GM23338 (cell line): ENCODE data around the gene ZBTB24. TPM values are rescaled to one million over a fixed set of nuclear protein-coding genes. Genes with fewer than 3 reads are reported as not detected.

Experiments
- ATAC-seq: fragments of 200-7000 bp; cut with Tn5 transposase; 3 replicates; pipeline ENCODE4 v1.9.1; 2020
- DNase-seq: peaks from one replicate; pipeline ENCODE4 v3.0.0-alpha.2; 2015; ENCODE audit warnings: low spot score
- H2AFZ ChIP-seq: fragments of 200-600 bp; sonication (generic); 2 replicates; pipeline ENCODE4 v1.8.0; 2016; ENCODE audit warnings: antibody characterized with exemption, mild to moderate bottlenecking, moderate library complexity
- H3F3A ChIP-seq: fragments of 200-600 bp; sonication (generic); replicated peaks from 2 replicates; pipeline ENCODE4 v1.8.0; 2017; ENCODE audit warnings: antibody characterized with exemption, mixed run types, low read depth
- H3K27ac ChIP-seq: fragments of 200-600 bp; sonication (generic); 2 replicates; pipeline ENCODE4 v1.6.1; 2016; ENCODE audit warnings: low read depth
- H3K27me3 ChIP-seq: fragments of 200-600 bp; sonication (generic); 2 replicates; pipeline ENCODE4 v1.8.0; 2016; ENCODE audit warnings: mild to moderate bottlenecking, mixed run types, moderate library complexity; ENCODE audit not compliant: insufficient read depth
- H3K36me3 ChIP-seq: fragments of 200-600 bp; sonication (generic); 2 replicates; pipeline ENCODE4 v1.8.0; 2016; ENCODE audit warnings: mild to moderate bottlenecking; ENCODE audit not compliant: insufficient read depth
- H3K4me1 ChIP-seq: fragments of 200-600 bp; sonication (generic); 2 replicates; pipeline ENCODE4 v1.8.0; 2016; ENCODE audit warnings: mild to moderate bottlenecking, moderate library complexity; ENCODE audit not compliant: insufficient read depth
- H3K4me2 ChIP-seq: fragments of 200-600 bp; sonication (generic); 2 replicates; pipeline ENCODE4 v1.7.1; 2017; ENCODE audit warnings: mixed run types
- H3K4me3 ChIP-seq: fragments of 200-600 bp; sonication (generic); 2 replicates; pipeline ENCODE4 v1.6.1; 2016; ENCODE audit warnings: mixed run types
- H3K79me2 ChIP-seq: fragments of 200-600 bp; sonication (generic); replicated peaks from 2 replicates; pipeline ENCODE4 v1.8.0; 2017; ENCODE audit warnings: mild to moderate bottlenecking; ENCODE audit not compliant: insufficient read depth
- H3K9me2 ChIP-seq: fragments of 200-600 bp; sonication (generic); 2 replicates; pipeline ENCODE4 v1.8.0; 2017; ENCODE audit not compliant: insufficient read depth
- H4K20me1 ChIP-seq: fragments of 200-600 bp; sonication (generic); replicated peaks from 2 replicates; pipeline ENCODE4 v1.8.0; 2017; ENCODE audit warnings: mild to moderate bottlenecking; ENCODE audit not compliant: insufficient read depth
- H3K27ac Mint-ChIP-seq: 2 replicates; pipeline ENCODE4 v1.8.0; 2020; ENCODE audit warnings: inconsistent platforms, mild to moderate bottlenecking, moderate library complexity, mixed read lengths
- H3K27me3 Mint-ChIP-seq: 3 replicates; pipeline ENCODE4 v1.8.0; 2022; ENCODE audit warnings: low read depth, mild to moderate bottlenecking, moderate library complexity, mixed read lengths, inconsistent platforms; ENCODE audit not compliant: insufficient read depth, poor library complexity
- H3K36me3 Mint-ChIP-seq: 3 replicates; pipeline ENCODE4 v1.8.0; 2021; ENCODE audit warnings: low read depth, mild to moderate bottlenecking, inconsistent platforms, moderate library complexity, mixed read lengths
- H3K4me1 Mint-ChIP-seq: 3 replicates; pipeline ENCODE4 v1.8.0; 2020; ENCODE audit warnings: mild to moderate bottlenecking, inconsistent platforms, mixed read lengths
- H3K4me3 Mint-ChIP-seq: 3 replicates; pipeline ENCODE4 v1.8.0; 2021; ENCODE audit warnings: moderate library complexity, mild to moderate bottlenecking, inconsistent platforms, mixed read lengths
- H3K9me3 Mint-ChIP-seq: 3 replicates; pipeline ENCODE4 v1.8.0; 2020; ENCODE audit warnings: moderate library complexity, mild to moderate bottlenecking, inconsistent platforms, mixed read lengths
- CREB1 ChIP-seq: fragments of 250-450 bp; sonication (Bioruptor Pico); IDR thresholded peaks from 2 replicates; pipeline ENCODE4 v1.5.0; 2020; ENCODE audit warnings: low read depth, mild to moderate bottlenecking, moderate library complexity
- EZH2 ChIP-seq: fragments of 200-600 bp; sonication (generic); IDR thresholded peaks from one replicate; pipeline ENCODE4 v1.8.0; 2017; ENCODE audit warnings: antibody characterized with exemption, mild to moderate bottlenecking, low read depth; ENCODE audit not compliant: unreplicated experiment
- EZH2phosphoT487 ChIP-seq: fragments of 200-600 bp; sonication (generic); IDR thresholded peaks from one replicate; pipeline ENCODE4 v1.8.1; 2018; ENCODE audit warnings: antibody characterized with exemption; ENCODE audit not compliant: unreplicated experiment
- JUNB ChIP-seq: IDR thresholded peaks from one replicate; pipeline ENCODE4 v1.6.1; 2016; ENCODE audit warnings: antibody characterized with exemption; ENCODE audit not compliant: unreplicated experiment
- NANOG ChIP-seq: IDR thresholded peaks from 2 replicates; pipeline ENCODE4 v1.6.1; 2016; ENCODE audit warnings: antibody characterized with exemption, borderline replicate concordance
- POLR2AphosphoS5 ChIP-seq: IDR thresholded peaks from 2 replicates; pipeline ENCODE4 v1.6.1; 2016; ENCODE audit warnings: antibody characterized with exemption, low read depth
- STAT1 ChIP-seq: IDR thresholded peaks from one replicate; pipeline ENCODE4 v1.6.1; 2016; ENCODE audit warnings: antibody characterized with exemption; ENCODE audit not compliant: unreplicated experiment
- ZNF114 ChIP-seq: fragments of 250-450 bp; sonication (Bioruptor Pico); IDR thresholded peaks from 2 replicates; pipeline ENCODE4 v1.5.0; 2020; ENCODE audit warnings: mild to moderate bottlenecking, moderate library complexity
- ZNF331 ChIP-seq: fragments of 250-450 bp; sonication (Bioruptor Pico); IDR thresholded peaks from 2 replicates; pipeline ENCODE4 v1.5.0; 2020; ENCODE audit warnings: low read depth, mild to moderate bottlenecking, moderate library complexity
- polyA plus RNA-seq: library from polyadenylated mRNA; unstranded; fragments of >200 nt; fragmentation: Nextera tagmentation; extraction: Ambion mirVana; gene quantifications from 2 replicates; pipeline ENCODE4 v1.2.1, GENCODE V29; 2016
- total RNA-seq: library from RNA; depleted of rRNA; stranded (reverse); fragments of >200 nt; shearing (Covaris generic); gene quantifications from 2 replicates; pipeline ENCODE4 v1.2.3, GENCODE V29; 2014
- TF ChIP-seq, protein P1 (sequence below): fragments of 250-450 bp; sonication (Bioruptor Pico); IDR thresholded peaks from 2 replicates; pipeline ENCODE4 v1.5.0; 2020; ENCODE audit warnings: mild to moderate bottlenecking, moderate library complexity
- TF ChIP-seq, protein P2 (sequence below): IDR thresholded peaks from one replicate; pipeline ENCODE4 v1.6.1; 2018; ENCODE audit warnings: antibody characterized with exemption; ENCODE audit not compliant: unreplicated experiment
- TF ChIP-seq, protein P3 (sequence below): IDR thresholded peaks from 2 replicates; pipeline ENCODE4 v1.6.1; 2016; ENCODE audit warnings: antibody characterized with exemption
- TF ChIP-seq, protein P4 (sequence below), 2 experiments: fragments of 200-600 bp in 1 of 2; sonication (generic) in 1 of 2; conservative IDR thresholded peaks; 2 replicates each; pipeline versions ENCODE4 v1.5.1 to v1.6.1; 2016 to 2017; ENCODE audit warnings: antibody characterized with exemption in 2 of 2, low read depth in 2 of 2, mild to moderate bottlenecking in 2 of 2, moderate library complexity in 1 of 2

ZBTB24 gene
- total and polyA plus RNA-seq, 2 experiments from 2014 or later = 7.9 to 22.0 TPM

DNA sequence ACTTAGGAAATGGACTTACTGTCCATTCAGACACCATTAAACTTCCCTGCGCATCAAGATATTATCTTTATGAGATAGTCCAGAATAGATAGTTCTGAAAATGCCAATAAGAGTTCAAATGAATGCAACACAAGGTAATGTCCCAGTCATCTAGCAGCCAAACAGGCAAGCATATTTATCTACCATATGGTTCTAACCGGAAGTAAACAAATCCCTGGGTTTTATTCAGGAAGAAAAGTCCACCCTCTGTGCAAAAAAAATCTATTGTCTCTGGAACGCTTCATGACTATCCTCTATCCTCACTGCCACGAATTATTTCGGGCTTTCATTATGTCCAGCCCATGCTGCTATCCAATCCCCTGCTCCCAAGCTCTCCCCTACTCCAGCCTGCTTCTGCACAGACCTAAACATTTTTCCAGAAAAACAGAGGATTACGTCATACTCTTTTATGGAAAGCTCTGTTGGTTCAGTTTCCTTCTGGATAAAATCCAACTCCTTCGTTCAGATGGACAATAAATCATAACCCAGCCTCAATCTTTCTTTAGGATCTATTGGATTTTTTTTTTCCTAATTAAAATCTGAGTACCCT is 54.0 kb downstream of the ZBTB24 start:
- TF ChIP-seq ZNF331 (CRISPR knock-in tag) = no peak
- TF ChIP-seq, protein P1, sequence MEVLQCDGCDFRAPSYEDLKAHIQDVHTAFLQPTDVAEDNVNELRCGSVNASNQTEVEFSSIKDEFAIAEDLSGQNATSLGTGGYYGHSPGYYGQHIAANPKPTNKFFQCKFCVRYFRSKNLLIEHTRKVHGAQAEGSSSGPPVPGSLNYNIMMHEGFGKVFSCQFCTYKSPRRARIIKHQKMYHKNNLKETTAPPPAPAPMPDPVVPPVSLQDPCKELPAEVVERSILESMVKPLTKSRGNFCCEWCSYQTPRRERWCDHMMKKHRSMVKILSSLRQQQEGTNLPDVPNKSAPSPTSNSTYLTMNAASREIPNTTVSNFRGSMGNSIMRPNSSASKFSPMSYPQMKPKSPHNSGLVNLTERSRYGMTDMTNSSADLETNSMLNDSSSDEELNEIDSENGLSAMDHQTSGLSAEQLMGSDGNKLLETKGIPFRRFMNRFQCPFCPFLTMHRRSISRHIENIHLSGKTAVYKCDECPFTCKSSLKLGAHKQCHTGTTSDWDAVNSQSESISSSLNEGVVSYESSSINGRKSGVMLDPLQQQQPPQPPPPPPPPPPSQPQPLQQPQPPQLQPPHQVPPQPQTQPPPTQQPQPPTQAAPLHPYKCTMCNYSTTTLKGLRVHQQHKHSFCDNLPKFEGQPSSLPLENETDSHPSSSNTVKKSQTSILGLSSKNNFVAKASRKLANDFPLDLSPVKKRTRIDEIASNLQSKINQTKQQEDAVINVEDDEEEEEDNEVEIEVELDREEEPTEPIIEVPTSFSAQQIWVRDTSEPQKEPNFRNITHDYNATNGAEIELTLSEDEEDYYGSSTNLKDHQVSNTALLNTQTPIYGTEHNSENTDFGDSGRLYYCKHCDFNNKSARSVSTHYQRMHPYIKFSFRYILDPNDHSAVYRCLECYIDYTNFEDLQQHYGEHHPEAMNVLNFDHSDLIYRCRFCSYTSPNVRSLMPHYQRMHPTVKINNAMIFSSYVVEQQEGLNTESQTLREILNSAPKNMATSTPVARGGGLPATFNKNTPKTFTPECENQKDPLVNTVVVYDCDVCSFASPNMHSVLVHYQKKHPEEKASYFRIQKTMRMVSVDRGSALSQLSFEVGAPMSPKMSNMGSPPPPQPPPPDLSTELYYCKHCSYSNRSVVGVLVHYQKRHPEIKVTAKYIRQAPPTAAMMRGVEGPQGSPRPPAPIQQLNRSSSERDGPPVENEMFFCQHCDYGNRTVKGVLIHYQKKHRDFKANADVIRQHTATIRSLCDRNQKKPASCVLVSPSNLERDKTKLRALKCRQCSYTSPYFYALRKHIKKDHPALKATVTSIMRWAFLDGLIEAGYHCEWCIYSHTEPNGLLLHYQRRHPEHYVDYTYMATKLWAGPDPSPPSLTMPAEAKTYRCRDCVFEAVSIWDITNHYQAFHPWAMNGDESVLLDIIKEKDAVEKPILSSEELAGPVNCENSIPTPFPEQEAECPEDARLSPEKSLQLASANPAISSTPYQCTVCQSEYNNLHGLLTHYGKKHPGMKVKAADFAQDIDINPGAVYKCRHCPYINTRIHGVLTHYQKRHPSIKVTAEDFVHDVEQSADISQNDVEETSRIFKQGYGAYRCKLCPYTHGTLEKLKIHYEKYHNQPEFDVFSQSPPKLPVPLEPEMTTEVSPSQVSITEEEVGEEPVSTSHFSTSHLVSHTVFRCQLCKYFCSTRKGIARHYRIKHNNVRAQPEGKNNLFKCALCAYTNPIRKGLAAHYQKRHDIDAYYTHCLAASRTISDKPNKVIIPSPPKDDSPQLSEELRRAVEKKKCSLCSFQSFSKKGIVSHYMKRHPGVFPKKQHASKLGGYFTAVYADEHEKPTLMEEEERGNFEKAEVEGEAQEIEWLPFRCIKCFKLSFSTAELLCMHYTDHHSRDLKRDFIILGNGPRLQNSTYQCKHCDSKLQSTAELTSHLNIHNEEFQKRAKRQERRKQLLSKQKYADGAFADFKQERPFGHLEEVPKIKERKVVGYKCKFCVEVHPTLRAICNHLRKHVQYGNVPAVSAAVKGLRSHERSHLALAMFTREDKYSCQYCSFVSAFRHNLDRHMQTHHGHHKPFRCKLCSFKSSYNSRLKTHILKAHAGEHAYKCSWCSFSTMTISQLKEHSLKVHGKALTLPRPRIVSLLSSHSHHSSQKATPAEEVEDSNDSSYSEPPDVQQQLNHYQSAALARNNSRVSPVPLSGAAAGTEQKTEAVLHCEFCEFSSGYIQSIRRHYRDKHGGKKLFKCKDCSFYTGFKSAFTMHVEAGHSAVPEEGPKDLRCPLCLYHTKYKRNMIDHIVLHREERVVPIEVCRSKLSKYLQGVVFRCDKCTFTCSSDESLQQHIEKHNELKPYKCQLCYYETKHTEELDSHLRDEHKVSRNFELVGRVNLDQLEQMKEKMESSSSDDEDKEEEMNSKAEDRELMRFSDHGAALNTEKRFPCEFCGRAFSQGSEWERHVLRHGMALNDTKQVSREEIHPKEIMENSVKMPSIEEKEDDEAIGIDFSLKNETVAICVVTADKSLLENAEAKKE (CRISPR knock-in tag) = no peak
- TF ChIP-seq JUNB = no peak
- TF ChIP-seq NANOG = no peak
- TF ChIP-seq, protein P2, sequence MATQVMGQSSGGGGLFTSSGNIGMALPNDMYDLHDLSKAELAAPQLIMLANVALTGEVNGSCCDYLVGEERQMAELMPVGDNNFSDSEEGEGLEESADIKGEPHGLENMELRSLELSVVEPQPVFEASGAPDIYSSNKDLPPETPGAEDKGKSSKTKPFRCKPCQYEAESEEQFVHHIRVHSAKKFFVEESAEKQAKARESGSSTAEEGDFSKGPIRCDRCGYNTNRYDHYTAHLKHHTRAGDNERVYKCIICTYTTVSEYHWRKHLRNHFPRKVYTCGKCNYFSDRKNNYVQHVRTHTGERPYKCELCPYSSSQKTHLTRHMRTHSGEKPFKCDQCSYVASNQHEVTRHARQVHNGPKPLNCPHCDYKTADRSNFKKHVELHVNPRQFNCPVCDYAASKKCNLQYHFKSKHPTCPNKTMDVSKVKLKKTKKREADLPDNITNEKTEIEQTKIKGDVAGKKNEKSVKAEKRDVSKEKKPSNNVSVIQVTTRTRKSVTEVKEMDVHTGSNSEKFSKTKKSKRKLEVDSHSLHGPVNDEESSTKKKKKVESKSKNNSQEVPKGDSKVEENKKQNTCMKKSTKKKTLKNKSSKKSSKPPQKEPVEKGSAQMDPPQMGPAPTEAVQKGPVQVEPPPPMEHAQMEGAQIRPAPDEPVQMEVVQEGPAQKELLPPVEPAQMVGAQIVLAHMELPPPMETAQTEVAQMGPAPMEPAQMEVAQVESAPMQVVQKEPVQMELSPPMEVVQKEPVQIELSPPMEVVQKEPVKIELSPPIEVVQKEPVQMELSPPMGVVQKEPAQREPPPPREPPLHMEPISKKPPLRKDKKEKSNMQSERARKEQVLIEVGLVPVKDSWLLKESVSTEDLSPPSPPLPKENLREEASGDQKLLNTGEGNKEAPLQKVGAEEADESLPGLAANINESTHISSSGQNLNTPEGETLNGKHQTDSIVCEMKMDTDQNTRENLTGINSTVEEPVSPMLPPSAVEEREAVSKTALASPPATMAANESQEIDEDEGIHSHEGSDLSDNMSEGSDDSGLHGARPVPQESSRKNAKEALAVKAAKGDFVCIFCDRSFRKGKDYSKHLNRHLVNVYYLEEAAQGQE = no peak
- TF ChIP-seq, protein P3, sequence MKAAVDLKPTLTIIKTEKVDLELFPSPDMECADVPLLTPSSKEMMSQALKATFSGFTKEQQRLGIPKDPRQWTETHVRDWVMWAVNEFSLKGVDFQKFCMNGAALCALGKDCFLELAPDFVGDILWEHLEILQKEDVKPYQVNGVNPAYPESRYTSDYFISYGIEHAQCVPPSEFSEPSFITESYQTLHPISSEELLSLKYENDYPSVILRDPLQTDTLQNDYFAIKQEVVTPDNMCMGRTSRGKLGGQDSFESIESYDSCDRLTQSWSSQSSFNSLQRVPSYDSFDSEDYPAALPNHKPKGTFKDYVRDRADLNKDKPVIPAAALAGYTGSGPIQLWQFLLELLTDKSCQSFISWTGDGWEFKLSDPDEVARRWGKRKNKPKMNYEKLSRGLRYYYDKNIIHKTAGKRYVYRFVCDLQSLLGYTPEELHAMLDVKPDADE = no peak
- TF ChIP-seq, protein P4, sequence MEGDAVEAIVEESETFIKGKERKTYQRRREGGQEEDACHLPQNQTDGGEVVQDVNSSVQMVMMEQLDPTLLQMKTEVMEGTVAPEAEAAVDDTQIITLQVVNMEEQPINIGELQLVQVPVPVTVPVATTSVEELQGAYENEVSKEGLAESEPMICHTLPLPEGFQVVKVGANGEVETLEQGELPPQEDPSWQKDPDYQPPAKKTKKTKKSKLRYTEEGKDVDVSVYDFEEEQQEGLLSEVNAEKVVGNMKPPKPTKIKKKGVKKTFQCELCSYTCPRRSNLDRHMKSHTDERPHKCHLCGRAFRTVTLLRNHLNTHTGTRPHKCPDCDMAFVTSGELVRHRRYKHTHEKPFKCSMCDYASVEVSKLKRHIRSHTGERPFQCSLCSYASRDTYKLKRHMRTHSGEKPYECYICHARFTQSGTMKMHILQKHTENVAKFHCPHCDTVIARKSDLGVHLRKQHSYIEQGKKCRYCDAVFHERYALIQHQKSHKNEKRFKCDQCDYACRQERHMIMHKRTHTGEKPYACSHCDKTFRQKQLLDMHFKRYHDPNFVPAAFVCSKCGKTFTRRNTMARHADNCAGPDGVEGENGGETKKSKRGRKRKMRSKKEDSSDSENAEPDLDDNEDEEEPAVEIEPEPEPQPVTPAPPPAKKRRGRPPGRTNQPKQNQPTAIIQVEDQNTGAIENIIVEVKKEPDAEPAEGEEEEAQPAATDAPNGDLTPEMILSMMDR (conservative IDR thresholded peaks at IDR 0.05; ENCODE audit: low read depth in 2 of 2) = no peak
- no peak for TF ChIP-seq POLR2AphosphoS5
- TF ChIP-seq EZH2phosphoT487 = no peak
- TF ChIP-seq CREB1 (CRISPR knock-in tag) = no peak
- TF ChIP-seq EZH2 = no peak
- TF ChIP-seq ZNF114 (CRISPR knock-in tag) = no peak
- no peak for TF ChIP-seq STAT1
- H3K36me3 Mint-ChIP-seq = no peaks in the 10 kb centered on the region
- no peak overlapping the region for H2AFZ ChIP-seq

More for the DNA sequence above, 54.0 kb downstream of the ZBTB24 start:
- Histone ChIP-seq H3F3A (no peaks in the 10 kb centered on the region), H3K4me1 (no peaks in the 10 kb centered on the region), H3K79me2 (no peaks in the 10 kb centered on the region), H4K20me1 (no peaks in the 10 kb centered on the region), H3K9me2 (peaks cover 5% of the 10 kb centered on the region; the same call in 1 of the 2 replicates), H3K27me3 (no peaks in the 10 kb centered on the region), H3K4me2 (no peak overlapping the region), H3K36me3 (no peaks in the 10 kb centered on the region), H3K4me3 (no peak overlapping the region), H3K27ac (no peak overlapping the region)
- Mint-ChIP-seq H3K27me3 (no peaks in the 10 kb centered on the region), H3K4me1 (no peaks in the 10 kb centered on the region), H3K27ac (no peak overlapping the region), H3K4me3 (no peak overlapping the region; the same call in 2 of the 3 replicates), H3K9me3 (no peaks in the 10 kb centered on the region)
- no peak for ATAC-seq
- DNase-seq = no peak
